C4-2B (cell line): ENCODE measurements around the gene GJA9.
"Not testable (repeated sequence)": the region's sequence is repeated elsewhere in the genome, so short reads cannot be mapped to it uniquely, and the experiment has no call there.

Experiments used
- H3K27ac ChIP-seq: fragments of 450-650 bp; 2 replicates; pipeline ENCODE4 v1.5.1; 2017
- CTCF ChIP-seq: fragments of 450-650 bp; conservative IDR thresholded peaks from 2 replicates; pipeline ENCODE4 v1.5.1; 2017; ENCODE audit warnings: mild to moderate bottlenecking
- ZFX ChIP-seq: fragments of 450-650 bp; IDR thresholded peaks from 2 replicates; pipeline ENCODE4 v1.6.1; 2017

GJA9 gene

GRCh38 chr1:38918568-38918967 is 37.2 kb upstream of the GJA9 start:
- TF ChIP-seq CTCF: no peak
- TF ChIP-seq ZFX: no peak
- H3K27ac ChIP-seq: no peak overlapping the region

GRCh38 chr1:38917772-38918171 is 36.4 kb upstream of the GJA9 start:
- TF ChIP-seq ZFX: no peak
- TF ChIP-seq CTCF: no peak
- no peak overlapping the region for H3K27ac ChIP-seq

- TF ChIP-seq CTCF: no peak
- no peak for TF ChIP-seq ZFX
- H3K27ac ChIP-seq: no peak overlapping the region
These were observed 36.0 kb upstream of the GJA9 start for GRCh38 chr1:38917337-38917736.

- H3K27ac ChIP-seq: no peak overlapping the region
- no peak for TF ChIP-seq CTCF
- TF ChIP-seq ZFX: no peak
These were observed 34.1 kb upstream of the GJA9 start for GRCh38 chr1:38915352-38915948.

- H3K27ac ChIP-seq: not testable (repeated sequence)
These were observed 33.5 kb upstream of the GJA9 start for GRCh38 chr1:38914908-38915307.

- TF ChIP-seq CTCF (no peak), ZFX (no peak)
These were observed 27.4 kb upstream of the GJA9 start for GRCh38 chr1:38908821-38909220.

GRCh38 chr1:38905985-38906384 is 24.6 kb upstream of the GJA9 start:
- TF ChIP-seq CTCF (no peak), ZFX (no peak)
- no peak overlapping the region for H3K27ac ChIP-seq

More at GRCh38 chr1:38908821-38909220, 27.4 kb upstream of the GJA9 start:
- no peak overlapping the region for H3K27ac ChIP-seq

- H3K27ac ChIP-seq: no peak overlapping the region
- TF ChIP-seq ZFX (no peak), CTCF (no peak)
These were observed 18.2 kb upstream of the GJA9 start for GRCh38 chr1:38899560-38899959.
